Measurements from ENCODE around the gene PCBP4.
"Not testable (repeated sequence)": the region's sequence is repeated elsewhere in the genome, so short reads cannot be mapped to it uniquely, and the experiment has no call there.

DNA sequence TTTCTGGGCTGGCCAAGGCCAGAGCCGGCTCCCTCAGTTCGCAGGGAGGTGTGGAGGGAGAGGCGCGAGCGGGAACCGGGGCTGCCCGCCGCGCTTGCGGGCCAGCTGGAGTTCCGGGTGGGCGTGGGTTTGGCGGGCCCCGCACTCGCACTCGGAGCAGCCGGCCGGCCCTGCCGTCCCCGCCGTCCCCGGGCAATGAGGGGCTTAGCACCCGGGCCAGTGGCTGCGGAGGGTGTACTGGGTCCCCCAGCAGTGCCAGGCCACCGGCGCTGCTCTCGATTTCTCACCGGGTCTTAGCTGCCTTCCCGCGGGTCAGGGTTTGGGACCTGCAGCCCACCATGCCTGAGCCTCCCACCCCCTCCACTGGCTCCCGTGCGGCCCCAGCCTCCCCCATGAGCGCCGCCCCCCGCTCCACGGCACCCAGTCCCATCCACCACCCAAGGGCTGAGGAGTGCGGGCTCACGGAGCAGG lies 23.3 kb upstream of the PCBP4 start:
- TF ChIP-seq, protein P1, sequence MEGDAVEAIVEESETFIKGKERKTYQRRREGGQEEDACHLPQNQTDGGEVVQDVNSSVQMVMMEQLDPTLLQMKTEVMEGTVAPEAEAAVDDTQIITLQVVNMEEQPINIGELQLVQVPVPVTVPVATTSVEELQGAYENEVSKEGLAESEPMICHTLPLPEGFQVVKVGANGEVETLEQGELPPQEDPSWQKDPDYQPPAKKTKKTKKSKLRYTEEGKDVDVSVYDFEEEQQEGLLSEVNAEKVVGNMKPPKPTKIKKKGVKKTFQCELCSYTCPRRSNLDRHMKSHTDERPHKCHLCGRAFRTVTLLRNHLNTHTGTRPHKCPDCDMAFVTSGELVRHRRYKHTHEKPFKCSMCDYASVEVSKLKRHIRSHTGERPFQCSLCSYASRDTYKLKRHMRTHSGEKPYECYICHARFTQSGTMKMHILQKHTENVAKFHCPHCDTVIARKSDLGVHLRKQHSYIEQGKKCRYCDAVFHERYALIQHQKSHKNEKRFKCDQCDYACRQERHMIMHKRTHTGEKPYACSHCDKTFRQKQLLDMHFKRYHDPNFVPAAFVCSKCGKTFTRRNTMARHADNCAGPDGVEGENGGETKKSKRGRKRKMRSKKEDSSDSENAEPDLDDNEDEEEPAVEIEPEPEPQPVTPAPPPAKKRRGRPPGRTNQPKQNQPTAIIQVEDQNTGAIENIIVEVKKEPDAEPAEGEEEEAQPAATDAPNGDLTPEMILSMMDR (conservative IDR thresholded peaks at IDR 0.05), result not testable (repeated sequence)
- not testable (repeated sequence) for TF ChIP-seq EZH2 (IDR thresholded peaks at IDR 0.05; ENCODE audit: low read depth)

All from PC-9 (cell line).